ENCODE data around the gene TUBA3E.
"Not testable (repeated sequence)": the region's sequence is repeated elsewhere in the genome, so short reads cannot be mapped to it uniquely, and the experiment has no call there.

The TUBA3E gene

DNA sequence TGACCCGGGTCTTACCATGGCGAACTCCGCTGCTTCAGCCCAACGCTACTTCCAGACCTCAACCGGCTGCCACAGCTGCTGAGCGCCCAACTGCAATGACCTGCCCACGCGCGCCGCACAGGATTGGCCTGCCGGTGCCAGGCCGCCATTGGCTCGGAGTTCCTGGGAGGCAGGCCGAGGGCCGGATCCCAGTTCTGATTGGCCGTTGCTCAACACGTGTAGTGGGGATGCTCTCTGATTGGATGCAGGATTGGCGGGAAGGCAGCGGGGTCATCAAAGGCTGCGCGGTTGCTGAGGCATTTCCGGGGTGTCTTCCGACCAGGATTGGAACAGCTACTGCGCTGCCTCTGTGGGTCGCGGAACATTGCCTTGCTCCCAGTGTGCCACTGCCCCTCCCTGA is at the start of gene TUBA3E:
Gene TUBA3E, minus strand, starts transcription at position 97 of the 400 bp plus-strand sequence. Its CDS starts 79 bp downstream, at position 18.
- DNase-seq (ENCODE audit: low read depth in 3 of 3): no peak

DNA sequence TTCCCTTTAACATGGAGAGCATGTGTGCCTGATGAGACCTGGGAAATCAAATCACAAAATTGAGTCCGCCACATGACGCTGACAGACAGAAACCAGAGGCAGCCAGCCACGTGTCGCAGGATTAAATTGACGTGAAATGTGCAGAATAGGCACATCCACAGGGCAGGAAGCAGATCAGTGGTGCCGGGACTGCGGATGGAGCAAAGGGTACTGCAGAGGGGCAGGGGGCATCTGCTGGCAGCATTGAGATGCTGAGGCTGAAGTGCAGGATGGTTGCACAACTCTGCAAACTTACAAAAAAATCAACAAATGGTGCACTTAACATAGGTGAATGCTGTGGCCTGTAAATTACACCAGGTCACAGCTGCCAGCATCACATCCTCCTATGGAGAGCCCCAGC is 48.2 kb upstream of the TUBA3E start:
- DNase-seq (ENCODE audit: low read depth in 3 of 3): no peak

DNA sequence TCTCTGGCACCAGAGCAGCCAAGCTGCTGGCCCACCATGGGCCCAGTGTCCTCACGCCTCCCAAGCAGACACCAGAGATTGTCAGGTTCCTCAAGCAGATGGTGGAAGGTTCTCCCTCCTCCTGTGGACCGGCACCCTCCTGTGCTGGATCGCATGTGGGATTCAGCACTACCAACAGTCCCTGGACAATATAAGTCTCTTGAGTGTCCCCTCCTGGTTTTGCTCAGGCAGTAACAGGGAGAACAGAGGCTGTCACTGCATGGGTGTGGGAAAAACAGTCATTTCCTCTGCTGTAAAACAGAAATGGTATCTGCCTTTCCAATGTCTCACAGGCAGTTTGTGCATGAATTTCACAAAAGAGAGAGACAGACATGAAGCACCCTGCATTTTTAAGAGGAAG is 47.7 kb upstream of the TUBA3E start:
- no peak for DNase-seq (ENCODE audit: low read depth in 3 of 3)

DNA sequence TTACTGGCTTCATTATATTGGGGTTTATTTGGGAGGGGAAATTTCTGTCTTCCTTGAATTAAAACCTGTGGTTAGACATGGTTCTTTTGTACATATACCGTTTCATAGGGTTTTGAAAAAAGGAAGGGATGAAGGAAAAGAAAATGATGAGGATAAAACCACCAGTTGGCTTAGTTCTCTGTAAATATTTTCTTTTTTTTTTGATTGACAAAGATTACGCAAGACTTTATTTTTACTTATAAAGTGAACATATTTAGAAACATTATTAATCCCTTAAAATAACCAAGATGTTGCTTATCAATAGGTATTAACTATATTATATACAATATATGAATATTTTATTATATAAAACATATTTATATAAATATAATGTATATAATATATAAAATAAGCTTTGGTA is 45.1 kb upstream of the TUBA3E start:
- DNase-seq (ENCODE audit: low read depth in 3 of 3): no peak

DNA sequence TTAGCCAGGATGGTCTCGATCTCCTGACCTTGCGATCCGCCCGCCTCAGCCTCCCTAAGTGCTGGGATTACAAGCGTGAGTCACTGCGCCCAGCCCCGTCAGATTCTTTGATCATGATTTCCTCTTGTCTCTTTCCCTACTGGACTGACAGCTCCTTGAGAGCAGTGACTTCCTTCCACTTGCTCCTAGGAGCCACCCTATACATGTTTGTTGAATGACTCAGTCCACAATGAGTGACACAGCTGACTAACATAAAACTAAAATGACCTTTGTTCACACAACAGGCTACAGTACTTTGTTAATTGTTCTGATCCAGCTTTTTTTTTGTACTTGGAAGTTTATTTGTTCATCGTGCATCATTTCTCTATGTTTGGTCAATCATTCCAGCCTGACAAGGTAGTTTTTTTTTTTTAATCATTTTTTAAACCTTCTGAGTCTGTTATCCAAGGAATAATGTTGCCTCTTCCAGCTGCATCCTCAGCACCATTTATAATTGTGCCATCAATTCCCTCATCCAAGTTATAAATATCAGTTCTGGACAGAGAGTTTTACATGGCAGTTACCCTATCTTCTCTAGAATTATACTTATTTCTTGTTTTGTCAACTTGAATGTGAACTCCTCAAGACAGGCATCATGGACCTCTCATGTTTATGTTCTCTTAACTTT is 42.9 kb upstream of the TUBA3E start:
- no peak for DNase-seq (ENCODE audit: low read depth in 3 of 3)

DNA sequence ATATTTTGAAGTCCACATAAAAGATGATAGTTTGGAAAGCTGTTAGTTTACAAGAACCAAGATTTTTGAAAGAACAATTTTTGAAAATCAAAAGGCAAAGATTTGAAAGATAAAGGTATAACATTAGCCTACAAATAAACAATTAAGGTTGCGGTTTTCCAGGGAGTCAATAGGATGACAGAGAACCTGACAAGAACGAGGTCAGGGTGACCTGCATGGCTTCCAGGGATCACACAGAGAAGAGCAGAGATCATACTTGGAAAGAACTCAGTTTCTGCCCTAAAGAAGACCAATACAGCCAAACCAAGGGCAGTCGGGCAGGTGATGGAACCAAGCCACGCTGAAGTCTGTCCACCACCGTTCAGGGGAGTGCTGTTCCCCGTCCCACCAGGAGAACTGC is 41.3 kb upstream of the TUBA3E start:
- not testable (repeated sequence) for DNase-seq (ENCODE audit: low read depth in 3 of 3)

DNA sequence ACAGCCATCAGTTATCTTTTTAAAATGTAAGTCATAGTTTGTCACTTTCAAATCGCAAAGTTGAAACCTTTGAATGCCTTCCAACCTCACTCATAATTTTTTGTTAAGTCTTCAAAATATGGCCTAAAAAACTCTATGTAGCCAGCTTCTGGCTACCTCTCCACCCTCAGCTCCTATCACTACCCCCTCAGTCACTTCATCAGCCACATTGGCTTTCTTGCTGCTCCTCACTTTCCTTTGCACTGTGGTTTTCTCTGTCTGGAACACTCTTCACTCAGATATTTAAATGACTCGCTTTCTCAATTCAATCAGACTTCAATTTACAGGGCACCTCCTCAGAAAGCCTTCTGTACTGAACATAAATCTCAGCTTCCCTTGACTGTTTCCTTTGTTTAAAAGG is 34.8 kb upstream of the TUBA3E start:
- not testable (repeated sequence) for DNase-seq (ENCODE audit: low read depth in 3 of 3)

DNA sequence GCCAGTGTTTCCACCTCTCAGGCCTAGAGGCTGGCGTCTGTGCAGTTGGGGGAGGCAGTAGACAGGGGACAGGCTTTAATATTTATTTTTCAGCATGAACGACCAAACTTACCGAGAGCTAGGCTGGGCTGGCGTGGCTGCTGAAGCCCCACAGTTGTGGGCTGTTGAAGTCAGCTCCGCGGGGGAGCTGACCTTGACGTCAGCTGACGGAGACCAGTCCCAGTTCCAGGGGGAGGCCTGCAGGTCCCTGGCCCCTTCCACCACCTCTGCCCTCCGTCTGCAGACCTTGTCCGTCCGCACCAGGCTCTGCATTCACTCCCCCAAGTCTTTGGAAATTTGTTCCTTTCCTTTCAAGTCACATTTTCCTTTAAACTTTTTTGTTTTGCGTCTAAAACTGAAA is 33.4 kb upstream of the TUBA3E start:
- no peak for DNase-seq (ENCODE audit: low read depth in 3 of 3)

DNA sequence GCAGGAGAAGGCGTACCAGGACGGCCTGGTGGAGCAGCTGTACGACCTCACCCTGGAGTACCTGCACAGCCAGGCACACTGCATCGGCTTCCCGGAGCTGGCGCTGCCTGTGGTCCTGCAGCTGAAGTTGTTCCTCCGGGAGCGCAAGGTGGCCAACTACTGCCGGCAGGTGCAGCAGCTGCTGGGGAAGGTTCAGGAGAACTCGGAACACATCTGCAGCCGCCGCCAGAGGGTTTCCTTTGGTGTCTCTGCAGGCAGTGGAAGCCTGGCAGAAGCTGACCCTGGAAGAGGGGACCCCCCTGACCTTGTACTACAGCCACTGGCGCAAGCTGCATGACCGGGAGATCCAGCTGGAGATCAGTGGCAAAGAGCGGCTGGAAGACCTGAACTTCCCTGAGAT is 32.7 kb upstream of the TUBA3E start:
- DNase-seq (ENCODE audit: low read depth in 3 of 3): not testable (repeated sequence)

DNA sequence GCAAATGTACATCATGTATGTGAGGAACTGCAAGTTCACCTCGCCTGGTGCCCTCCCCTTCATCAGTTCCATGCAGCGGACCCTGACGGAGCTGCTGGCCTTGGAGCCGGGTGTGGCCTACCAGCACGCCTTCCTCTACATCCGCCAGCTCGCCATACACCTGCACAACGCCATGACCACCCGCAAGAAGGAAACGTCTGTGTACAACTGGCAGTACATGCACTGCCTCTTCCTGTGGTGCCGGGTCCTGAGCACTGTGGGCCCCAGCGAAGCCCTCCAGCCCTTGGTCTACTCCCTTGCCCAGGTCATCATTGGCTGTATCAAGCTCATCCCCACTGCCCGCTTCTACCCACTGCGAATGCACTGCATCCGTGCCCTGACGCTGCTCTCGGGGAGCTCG is 32.1 kb upstream of the TUBA3E start:
- DNase-seq (ENCODE audit: low read depth in 3 of 3): not testable (repeated sequence)

DNA sequence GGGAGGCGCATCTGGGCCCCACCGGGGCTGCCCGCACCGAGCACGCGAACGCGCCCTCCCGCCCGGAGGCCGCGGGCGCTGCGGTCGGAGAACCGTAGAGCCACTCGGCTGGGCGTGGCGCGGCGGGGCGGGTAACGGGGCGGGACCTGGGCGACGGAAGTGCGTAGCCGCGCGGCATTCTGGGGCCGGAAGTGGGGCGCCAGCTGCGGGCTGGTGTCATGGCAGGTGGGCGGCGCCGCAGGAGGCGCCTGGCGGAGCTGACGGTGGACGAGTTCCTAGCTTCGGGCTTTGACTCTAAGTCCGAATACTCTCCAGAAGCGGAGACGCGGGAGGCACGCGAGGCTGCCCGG is 30.9 kb upstream of the TUBA3E start:
- not testable (repeated sequence) for DNase-seq (ENCODE audit: low read depth in 3 of 3)

DNA sequence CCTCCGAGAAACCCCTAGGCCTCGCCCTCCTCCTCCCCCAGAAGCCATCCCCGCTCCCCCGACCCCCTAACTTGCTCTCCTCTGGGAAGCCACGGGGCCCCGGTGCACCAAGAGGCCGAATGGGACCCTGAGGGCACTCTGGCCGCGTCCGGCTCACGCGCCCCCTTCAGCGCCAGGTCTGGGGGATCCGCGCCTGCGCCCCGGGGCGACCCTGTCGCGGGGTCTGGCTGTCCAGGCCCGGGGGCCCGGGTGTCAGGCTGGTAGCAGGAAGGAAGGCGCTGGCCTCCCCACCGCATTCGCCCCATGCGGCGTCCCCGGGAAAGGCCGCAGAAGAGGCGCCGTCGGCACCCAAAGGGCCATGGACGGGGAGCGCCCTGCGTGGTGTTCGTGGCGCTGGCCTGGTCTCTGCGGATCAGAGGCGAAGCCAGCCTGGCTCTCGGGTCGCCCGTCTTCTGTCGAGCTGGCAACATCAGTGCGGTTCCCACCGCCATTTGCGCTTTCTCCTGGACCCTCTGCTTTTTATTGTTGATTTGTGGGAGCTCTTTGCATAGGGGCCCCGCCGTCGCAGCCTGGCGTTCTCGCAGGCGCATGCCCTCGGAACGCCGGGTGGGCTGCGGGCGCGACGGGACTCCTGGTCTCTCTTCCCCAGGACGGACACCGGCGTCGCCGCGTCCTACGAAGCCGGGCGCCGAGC is 30.4 kb upstream of the TUBA3E start:
- not testable (repeated sequence) for DNase-seq (ENCODE audit: low read depth in 3 of 3)

DNA sequence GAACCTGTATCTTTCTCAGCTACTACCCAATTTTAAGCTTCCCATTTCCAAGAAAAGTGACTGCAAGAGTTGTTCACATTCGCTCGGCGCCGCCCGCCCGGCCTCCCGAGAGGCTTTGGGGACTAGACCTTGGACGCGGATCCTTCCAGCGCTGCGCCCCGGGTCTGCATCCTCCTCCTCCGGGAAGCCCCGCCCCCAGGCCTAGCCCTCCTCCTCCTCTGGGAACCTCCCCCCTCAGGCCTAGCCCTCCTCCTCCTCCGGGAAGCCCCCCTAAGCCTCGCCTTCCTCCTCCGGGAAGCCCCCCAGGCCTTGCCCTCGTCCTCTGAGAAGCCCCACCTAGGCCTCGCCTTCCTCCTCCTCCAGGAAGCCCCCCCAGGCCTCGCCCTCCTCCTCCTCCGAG is 29.8 kb upstream of the TUBA3E start:
- not testable (repeated sequence) for DNase-seq (ENCODE audit: low read depth in 3 of 3)

DNA sequence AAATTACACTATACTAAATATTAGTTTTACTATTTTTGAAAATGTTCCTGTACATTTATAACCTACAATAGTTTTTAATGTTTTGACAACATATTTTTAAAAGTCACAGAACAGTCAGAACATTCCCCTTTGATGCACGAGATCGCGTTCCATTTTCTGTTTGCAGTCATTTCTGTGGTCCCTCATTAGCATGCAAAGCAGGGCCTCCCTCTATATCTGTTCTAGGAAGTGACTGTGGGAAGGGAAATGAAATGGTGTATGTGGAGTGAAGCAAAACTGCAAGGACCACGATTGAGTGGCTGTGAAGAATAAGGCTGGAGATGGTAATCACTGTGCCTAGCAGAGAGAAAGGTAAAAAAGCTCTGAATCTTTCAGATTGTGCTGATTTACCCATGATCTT is 24.3 kb upstream of the TUBA3E start:
- DNase-seq (ENCODE audit: low read depth in 3 of 3): not testable (repeated sequence)

DNA sequence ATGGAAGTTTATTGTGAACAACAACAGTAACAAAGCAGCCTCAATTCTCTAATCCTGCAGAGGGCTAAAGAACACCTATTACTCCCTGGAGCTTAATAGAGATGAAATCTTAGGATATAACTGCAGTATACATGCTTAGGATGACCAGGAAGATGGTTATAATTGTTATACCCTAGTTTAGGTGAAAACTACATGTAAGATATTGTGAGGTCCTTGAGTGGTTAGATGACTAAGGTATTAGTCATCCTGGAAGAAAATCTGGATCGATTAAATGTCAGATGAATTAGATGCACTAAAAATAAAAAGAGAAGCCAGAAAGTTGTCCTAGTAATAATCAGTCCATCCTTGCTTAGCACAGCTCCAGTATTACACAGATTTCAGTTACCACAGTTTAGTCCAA is 22.3 kb upstream of the TUBA3E start:
- not testable (repeated sequence) for DNase-seq (ENCODE audit: low read depth in 3 of 3)

DNA sequence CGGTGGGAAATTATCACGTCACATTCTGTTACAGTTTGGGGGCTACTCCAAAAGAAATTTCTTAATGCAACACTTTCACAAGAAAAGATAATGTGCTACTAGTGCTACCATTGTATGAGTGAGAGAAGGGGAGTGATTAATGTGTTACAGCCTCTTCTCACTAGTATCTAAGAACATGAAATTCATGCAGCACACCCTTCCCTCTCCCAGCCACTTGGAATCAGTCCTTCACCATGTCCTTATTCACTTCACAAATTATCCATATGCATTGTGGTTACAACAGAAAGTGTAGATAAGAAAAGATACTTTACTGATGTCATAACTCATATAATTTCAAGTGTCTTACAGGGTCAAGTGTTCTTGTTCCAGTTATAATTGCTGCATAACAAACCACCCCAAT is 20.9 kb upstream of the TUBA3E start:
- DNase-seq (ENCODE audit: low read depth in 3 of 3): not testable (repeated sequence)

DNA sequence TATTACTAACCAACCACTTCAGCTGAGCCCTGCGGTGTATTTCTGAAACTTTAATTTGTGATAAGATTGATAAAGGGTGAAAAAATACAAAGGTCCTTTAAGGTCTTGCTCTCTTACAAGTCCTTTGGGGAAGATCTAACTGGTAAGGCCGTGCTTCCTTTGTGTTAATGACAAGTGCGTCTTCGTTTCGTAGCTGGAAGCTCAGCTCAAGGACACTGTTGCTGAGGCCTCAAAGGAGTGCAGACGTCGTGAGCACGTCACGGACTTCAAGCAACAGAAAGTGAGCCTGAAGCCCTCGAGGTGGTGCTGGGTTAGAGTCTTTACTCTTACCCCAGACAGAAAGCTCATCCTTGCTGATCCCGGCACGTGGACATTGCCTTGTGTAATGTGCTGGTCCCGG is 8.8 kb upstream of the TUBA3E start:
- DNase-seq (ENCODE audit: low read depth in 3 of 3): not testable (repeated sequence)

DNA sequence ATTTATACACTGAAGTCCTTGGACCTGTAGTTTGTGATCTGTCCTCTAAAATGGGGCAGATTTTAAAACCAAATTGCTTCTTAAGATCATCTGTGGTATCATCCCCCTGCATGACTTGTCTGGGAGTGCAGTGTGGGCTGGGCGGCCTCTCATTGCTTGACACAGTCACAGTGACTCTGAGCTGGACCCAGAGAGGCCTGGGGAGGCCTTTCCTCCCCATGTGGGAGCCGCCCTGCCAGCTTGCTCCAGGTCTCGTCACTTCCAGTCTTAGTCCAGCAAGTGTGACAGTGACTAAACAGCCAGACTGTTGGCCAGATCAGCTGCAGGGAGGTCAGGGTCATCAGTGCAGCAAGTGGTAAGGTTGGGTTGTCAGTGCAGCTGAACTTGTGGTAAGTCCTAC is 4.9 kb upstream of the TUBA3E start:
- DNase-seq (ENCODE audit: low read depth in 3 of 3): not testable (repeated sequence)

DNA sequence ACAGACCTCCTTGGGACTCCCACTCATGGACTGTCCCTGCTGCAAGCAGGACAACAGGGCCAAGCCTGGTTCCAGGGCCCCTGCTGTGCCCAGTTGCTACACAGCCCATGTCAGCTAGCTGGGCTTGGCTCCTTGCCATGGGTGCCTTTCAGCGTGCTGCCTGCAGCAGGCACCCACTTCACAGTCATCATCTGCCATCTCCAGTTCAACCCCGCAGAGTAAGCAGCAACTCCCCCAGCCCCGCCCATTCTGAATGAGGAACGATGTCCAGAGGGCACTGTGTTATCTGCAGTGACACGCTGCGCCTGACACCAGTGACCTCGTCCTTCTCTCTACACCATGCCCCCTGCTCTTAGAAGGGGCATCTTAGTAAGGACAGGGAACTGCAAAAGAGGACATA is 4.3 kb upstream of the TUBA3E start:
- not testable (repeated sequence) for DNase-seq (ENCODE audit: low read depth in 3 of 3)

DNA sequence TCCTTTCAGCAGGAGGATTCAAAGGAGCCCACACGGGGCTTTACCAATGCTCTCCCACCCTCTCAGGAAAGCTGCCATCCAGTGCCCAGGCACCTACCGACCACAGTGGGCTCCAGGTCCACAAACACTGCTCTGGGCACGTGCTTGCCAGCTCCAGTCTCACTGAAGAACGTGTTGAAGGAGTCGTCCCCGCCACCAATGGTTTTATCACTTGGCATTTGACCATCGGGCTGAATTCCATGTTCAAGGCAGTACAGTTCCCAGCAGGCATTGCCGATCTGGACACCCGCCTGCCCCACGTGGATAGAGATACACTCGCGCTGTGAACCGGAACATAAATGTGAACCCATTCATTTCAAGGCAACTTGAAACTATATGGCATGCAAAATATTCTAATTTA is 2.2 kb downstream of the TUBA3E start:
- DNase-seq (ENCODE audit: low read depth in 3 of 3): not testable (repeated sequence)

DNA sequence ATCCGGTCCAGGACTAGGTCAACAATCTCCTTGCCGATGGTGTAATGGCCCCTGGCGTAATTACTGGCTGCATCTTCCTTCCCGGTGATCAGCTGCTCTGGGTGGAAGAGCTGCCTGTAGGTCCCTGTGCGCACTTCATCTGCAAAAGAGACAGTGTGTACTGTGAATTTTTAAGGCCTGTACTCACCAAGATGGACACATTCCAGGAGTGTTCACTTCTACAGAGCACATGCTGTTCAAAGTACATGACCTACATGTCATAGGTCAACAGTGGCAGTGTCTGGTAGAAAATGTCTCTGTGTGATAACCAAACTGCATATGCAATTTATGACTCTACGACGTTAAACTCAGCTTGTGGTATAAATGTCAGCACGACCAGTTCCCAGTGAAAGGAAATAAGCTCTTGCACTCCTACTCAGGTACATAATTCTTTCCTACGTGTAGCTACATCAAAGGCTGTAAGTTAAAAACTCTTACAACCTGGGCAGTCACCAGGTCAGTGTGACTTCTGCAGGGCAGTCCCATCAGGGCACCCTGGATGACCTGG is 3.1 kb downstream of the TUBA3E start:
- DNase-seq (ENCODE audit: low read depth in 3 of 3): not testable (repeated sequence)

DNA sequence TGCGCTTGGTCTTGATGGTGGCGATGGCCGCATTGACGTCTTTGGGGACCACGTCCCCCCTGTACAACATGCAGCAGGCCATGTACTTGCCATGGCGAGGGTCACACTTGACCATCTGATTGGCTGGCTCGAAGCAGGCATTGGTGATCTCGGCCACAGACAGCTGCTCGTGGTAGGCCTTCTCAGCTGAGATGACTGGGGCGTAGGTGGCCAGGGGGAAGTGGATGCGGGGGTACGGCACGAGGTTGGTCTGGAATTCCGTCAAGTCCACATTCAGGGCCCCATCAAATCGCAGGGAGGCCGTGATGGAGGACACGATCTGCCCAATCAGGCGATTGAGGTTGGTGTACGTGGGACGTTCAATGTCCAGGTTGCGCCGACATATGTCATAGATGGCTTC is 4.4 kb downstream of the TUBA3E start:
- not testable (repeated sequence) for DNase-seq (ENCODE audit: low read depth in 3 of 3)

DNA sequence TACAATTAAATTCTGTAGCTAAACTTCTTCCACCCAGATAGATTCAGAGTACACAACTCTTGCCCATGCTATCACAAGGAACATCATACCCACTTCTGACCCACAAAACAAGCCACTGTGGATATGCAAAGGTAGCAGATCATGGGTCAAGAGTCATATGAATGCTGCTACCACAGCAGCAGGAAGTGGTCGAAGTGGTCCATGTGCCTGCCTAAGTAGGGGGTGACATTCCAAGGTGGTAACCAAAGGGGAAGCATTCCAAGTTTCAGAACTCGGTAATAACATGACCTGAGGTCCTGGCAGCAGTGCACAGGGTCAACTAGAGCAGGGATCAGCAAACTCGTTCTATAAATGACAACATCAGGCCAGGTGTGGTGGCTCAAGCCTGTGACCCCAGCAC is 5.8 kb downstream of the TUBA3E start:
- not testable (repeated sequence) for DNase-seq (ENCODE audit: low read depth in 3 of 3)
